NCI-H1092 (cell line): ENCODE results near the gene HPCAL1.

Experiments
- DNase-seq: peaks from one replicate; lab custom pipeline; 2025; lab: John Stamatoyannopoulos, UW

Gene HPCAL1

GRCh38 chr2:10370895-10371294 is 68.2 kb downstream of the HPCAL1 start:
- no peak for DNase-seq

GRCh38 chr2:10371441-10372196 is 68.9 kb downstream of the HPCAL1 start:
- no peak for DNase-seq

DNA sequence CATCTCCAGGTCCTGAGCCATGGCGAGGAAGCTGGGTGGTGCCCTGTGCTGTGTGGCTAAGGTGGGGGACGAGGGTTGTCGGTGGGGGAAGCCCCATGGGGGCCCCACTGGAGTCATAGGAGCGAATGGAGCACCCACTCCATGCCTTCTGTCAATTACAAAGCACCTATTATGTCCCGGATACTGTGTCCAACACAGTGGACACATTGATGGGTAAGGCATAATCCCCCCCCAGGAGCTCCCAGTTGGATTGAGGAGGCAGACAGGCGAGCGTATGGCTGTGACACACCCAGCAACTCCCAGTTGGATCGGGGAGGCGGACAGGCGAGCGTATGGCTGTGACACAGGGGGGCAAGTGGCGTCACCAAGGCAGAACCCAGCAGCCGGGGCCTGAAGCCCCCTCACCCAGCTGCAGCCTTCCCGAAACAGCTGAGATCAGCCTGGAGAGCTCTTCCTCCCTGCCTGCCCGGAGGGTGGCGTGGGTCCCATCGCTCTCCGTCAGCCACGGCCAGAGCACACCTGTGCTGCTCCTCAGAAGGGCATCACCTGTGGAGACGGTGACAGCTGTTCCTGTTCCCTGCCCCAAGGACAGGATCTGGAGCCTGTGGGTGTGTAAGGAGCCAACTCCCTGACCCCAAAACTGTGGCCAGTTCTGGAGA is 69.6 kb downstream of the HPCAL1 start:
- no peak for DNase-seq

DNA sequence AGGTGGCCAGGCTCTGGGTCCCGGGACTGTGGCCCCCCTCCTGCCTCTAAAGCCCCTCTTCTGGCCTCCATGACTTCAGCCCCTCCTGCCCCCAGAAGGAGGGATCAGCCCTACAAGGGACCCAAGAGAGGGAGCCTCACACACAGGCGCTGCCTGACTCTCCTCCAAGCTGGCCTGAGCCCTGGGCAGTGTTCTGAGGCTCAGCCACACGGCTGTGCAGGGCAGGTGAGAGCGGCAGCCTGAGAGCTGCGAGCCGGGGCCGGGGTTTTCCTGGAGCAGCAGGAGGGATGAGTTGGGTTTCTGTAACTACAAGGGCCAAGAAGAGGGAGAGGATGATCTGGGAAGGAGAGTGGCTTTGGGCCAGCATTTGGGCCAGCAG is 70.1 kb downstream of the HPCAL1 start:
- no peak for DNase-seq

- no peak for DNase-seq
These were observed 71.2 kb downstream of the HPCAL1 start for GRCh38 chr2:10373931-10374330.

GRCh38 chr2:10374362-10374943 is 71.7 kb downstream of the HPCAL1 start:
- DNase-seq, result no peak

DNA sequence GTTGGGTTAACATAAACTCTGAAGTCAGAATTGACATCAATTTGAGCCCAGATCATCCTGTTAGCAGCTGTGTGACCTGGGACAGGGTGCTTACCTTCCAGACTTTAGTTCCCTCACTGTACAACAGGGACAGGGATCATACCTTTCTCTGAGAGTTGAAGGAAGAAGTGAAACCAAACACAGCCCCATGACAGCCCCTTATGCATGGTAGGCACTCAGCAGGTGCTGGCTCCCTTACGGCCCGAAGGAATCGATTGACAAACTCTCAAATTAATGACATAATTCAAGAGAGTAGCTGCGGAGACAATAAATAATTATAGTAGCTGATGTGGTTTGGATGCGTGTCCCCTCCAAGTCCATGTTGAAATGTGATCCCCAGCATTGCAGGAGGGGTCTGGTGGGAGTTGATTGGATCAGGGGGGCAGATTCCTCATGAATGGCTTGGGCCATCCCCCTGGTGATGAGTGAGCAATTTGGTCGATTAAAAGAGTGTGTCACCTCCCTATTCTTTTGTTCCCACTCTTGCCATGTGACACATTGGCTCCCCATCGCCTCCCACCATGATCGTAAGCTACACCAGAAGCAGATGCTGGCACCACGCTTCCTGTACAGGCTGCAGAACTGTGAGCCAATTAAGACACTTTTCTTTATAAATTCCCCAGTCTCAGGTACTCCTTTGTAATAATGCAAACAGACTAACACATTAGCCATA is 73.0 kb downstream of the HPCAL1 start:
- peak; percentile 28 for DNase-seq

- no peak for DNase-seq
These were observed 74.5 kb downstream of the HPCAL1 start for GRCh38 chr2:10377052-10377746.

DNA sequence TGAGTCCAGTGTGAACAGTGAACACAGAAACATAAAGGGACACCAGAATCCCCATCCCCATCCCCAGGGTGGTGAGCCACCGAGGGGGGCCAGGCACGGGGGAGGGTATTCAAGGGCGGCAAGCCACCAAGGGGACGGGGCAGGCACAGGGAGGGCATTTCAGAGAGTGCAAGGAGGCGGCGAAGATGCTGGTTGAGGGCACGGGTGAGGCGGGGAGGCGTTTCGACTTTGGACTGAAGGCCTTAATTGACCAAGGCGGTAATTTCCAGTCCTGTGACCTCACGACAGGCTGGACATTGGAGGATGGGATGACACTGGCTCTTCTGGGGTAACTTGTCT is 75.0 kb downstream of the HPCAL1 start:
- no peak for DNase-seq

DNA sequence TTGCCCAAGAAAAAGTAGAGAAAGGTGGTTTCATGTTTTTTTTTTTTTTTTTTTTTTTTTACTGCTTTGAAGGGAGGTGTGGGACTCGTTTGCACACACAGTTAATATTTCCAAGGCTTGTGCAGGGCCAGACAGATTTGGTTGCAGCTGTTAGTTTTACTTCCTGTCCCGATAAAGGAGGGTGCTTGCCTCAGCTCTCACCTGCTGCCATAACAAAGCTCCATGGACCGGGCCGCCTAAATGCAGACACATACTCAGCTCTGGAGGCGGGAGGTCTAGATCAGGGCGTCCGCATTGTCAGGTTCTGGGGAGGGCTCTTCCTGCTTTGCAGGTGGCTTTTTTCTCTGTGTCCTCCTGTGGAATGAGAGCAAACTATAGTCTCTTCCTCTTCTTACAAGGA is 75.5 kb downstream of the HPCAL1 start:
- no peak for DNase-seq

DNA sequence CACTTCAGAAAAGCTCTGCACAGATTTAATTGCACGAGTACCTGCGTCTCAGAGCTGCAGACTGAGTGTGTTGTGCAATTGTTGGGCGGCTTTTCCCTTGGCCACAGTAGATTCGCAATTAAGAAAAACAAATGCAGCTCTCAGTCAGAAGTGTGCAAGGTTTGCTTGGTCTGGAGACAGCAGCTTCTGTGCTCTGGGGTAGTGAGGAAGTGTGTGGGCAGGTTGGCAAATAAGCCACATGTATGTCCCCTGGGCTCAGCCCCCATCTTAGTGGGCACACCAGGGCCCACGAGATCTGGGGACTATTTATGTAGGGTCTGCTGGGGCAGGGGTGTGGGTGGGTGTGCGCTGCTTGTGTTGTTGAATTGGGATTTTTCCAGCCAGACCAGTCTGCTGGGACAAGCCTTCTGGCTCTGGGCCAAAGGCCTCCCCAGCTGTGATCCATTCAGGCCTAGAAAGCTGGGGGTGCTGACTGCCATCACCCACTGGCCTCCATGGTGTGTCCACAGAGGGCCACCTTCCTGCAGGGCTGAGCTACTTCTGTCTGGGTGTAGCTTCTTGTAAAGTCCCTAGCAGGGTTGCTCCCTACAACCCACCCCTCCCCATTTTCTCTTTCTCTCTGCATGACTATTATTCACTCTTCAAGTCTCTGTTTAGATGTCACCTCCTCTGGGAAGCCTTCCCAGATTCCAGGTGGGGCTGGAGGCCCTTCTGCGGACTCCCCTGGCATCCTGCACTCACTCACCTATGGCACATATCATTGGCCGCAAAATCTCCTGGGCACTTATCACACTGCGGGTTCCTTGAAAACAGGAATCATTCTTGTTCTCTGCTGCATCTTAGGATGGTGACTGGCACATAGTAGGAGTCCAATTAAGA is 77.6 kb downstream of the HPCAL1 start:
- no peak for DNase-seq

DNA sequence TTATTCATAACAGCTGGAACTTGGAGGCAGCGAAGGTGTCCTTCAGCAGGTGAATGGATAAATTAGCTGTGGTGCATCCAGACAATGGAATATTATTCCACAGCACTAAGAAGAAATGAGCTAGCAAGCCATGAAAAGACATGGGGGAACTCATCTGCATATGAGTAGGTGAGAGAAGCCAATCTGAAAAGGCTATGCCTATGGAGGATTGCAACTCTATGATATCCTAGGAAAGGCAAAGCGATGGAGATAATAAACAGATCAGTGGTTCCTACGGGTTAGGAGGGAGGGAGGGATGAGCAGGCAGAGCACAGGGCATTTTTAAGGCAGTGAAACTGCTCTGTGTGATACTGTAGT is 79.3 kb downstream of the HPCAL1 start:
- DNase-seq, result no peak

DNA sequence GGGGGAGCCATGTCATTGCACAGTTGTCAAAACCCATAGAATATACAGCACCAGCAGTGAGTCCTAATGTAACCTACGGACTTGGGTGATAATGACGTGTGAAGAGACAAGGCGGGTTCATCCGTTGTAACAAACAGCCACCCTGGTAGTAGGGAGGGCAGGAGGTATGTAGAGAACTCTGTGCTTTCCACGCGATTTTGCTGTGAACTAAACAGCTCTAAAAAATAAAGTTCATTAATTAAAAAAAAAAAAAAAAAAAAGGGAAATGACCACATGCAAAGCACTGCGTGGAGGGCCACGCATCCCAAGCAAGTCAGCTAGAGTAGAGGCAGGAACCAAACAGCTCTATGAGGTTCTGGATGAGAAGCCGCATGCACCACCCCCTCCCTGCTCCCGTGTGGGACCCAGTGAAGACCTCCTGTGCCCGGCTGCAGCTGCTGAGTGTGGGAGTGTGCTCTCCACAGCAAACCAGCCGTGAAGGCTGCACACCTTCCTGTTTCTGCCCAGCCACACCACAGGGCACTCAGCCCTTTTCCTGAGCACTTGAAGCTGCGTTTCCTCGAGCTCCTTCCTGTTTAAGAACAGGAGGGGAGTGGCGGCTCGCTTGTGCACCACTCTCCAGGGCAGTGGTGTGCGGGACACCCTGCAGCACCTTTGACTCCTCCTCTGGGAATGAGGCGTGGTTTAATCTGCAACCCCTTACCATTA is 79.8 kb downstream of the HPCAL1 start:
- no peak for DNase-seq

DNA sequence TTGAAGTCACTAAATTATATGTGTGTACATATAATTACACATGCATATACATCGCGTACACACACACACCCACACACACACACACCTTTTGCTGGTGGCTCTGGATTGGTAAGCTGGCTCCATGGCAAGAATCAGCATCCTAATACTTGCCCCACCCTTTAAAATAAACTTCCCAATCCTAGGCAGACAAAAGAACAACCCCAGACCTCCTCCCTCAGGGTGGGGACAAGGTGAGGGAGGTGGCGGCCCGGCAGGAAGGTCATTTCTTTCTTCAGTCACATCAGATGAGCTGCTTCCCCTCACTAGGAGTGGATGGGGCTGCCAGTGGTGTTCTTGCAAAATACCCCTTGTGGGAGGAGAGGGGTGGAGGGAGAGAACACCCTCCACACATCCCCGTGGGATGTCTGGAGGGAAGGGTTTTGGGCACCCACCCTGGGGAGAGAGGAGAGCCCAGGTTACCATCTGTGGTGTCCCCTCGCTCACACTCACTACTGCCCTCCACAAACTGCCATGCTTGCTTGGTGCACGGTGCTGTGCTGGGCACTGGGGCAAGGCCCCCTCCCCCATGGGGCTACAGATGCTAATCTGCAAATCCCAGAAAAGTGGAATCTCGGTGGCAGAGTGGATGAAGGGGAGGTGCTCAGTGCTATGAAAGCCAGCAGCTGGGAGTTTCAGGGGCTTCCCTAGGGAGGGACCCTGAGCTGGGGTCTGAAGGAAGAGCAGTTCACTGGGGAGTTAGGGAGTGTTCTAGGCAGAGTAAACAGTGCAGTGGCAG is 81.4 kb downstream of the HPCAL1 start:
- no peak for DNase-seq

DNA sequence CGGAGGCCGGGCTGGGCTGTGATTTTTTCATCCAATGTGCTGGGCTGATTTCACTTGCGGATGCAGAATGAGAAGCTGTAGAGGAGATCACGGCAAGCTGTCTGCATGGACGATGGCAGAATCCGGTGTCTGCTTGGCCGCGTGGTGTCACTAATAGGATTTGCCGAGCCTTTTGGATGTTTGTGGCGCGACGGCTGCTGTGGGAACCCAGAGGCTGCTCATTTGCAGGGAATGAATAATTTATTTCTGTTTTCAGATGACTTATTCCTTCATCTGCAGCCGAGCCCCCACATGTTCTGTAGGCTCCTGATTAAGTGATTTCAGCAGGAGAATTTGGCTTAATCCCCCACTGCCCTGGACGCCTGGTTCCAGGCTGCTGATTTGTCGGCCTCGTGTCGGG is 82.8 kb downstream of the HPCAL1 start:
- DNase-seq, result no peak

DNA sequence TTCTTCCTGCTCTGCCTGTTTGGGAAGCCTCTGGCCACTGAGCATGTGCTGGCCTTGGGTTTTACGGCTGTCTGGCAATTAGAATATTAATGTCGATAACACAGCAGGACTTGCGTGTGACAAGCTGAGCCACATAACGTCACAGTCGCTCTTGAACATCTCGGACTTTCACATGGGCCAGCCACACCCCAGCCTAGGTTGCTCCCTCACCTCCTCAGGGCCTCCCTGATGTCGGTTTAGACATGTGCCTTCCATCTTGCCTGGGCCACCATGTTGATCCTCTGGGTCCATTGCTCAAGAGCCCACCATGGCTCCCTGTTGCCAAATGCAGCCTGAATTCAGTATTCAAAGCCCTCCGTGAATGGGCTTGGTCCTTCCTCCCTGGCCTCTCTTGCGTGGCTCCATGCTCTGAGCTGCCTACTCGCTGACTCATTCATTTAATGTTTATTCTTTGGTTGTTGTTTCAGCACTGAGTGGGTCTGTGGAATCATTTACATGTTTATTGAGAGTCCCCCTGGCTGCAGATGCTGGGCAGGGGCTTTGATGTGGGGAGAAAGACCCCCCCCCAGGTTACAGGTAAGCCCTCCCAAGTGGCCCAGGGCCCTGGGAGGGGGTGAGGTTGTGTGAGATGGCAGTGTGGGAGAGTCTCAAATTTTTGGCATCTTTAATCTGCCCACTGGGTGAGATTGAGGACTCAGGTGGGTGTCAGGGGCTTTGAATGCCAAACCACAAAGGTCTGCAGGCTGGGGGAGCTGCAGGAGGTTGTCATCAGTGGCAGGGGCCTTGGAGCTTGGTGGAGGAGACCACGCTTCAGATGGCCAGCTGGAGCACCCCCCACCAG is 83.4 kb downstream of the HPCAL1 start:
- DNase-seq, result no peak

GRCh38 chr2:10387033-10387432 is 84.3 kb downstream of the HPCAL1 start:
- no peak for DNase-seq

DNA sequence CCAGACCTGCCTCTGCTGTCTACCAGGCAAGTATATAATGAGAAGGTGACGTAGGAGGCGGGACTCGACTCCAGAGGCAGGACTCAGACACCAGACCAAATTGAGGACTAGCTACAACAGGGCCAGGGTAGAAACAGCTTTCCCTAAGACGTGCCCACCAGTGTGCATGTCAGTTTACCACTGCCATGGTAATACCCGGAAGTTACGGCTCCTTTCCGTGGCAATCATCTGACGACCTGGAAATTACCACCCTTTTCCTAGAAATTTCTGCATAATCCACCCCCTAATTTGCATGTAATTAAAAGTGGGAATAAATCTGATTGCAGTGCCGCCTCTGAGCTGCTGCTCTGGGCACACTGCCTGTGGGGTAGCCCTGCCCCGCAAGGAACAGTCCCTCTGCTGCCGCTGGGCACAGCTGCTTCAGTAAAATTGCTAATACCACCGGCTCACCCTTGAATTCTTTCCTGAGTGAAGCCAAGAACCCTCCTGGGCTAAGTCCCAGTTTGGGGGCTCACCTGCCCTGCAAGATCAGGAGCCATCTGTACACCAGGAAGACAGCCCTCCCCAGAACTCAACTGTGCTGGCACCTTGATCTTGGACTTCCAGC is 86.4 kb downstream of the HPCAL1 start:
- no peak for DNase-seq

DNA sequence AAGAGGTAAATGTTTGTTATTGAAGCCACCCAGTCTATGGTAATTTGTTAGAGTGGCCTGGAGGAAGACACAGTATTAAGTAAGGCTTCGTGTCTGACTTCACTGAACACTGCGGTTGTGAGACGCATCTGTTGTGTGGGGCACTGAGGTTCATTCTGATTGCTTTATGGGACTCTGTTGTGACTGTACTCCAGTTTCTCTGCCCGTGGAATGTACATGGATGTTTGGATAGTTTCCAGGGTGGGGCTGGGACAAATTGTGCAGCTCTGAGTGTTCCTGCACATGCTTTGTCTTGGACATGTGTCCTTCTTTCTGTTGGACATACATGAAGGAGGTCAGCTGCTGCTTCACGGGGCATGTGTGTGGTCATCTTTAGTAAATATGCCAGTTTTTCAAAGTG is 86.9 kb downstream of the HPCAL1 start:
- no peak for DNase-seq
